ENCODE data around the gene ATXN10.

DNA sequence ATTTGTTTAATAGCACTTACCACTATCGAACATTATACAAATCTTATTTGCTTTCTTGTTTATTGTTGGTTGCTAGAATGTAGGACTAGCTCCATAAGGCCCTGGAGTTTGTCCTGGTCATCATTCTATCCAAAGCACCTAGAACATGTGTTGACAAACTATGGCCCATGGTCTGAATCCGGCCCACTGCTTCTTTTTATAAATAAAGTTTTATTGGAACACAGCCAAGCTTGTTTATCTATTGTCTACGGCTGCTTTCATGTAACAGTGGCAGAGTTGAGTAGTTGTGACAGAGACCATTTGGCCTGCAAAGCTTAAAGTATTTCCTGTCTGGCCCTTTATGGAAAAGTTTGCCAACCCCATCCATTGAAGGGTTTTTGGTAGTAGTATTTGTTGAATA is 38.8 kb downstream of the ATXN10 start:
- TF ChIP-seq EZH2 (IDR thresholded peaks at IDR 0.05; ENCODE audit: borderline replicate concordance, low read depth, low read length, severe bottlenecking) = no peak
- TF ChIP-seq, protein P1, sequence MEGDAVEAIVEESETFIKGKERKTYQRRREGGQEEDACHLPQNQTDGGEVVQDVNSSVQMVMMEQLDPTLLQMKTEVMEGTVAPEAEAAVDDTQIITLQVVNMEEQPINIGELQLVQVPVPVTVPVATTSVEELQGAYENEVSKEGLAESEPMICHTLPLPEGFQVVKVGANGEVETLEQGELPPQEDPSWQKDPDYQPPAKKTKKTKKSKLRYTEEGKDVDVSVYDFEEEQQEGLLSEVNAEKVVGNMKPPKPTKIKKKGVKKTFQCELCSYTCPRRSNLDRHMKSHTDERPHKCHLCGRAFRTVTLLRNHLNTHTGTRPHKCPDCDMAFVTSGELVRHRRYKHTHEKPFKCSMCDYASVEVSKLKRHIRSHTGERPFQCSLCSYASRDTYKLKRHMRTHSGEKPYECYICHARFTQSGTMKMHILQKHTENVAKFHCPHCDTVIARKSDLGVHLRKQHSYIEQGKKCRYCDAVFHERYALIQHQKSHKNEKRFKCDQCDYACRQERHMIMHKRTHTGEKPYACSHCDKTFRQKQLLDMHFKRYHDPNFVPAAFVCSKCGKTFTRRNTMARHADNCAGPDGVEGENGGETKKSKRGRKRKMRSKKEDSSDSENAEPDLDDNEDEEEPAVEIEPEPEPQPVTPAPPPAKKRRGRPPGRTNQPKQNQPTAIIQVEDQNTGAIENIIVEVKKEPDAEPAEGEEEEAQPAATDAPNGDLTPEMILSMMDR (IDR thresholded peaks at IDR 0.05; ENCODE audit: borderline replicate concordance, extremely low read depth, low read length, poor library complexity, severe bottlenecking) = no peak
